ENCODE data around the gene CD79A.

CD79A gene

GRCh38 chr19:41889896-41890295 is 12.8 kb downstream of the CD79A start:
- no peaks in the 10 kb centered on the region for H3K27me3 ChIP-seq (replicated peaks; ENCODE audit: control insufficient read depth, insufficient read depth, low read length)
- peaks cover 26% of the 10 kb centered on the region for H3K36me3 ChIP-seq (ENCODE audit: control insufficient read depth, insufficient read depth, low read length)
- H3K4me3 ChIP-seq (replicated peaks; ENCODE audit: low read depth, low read length) = no peak overlapping the region
- TF ChIP-seq, protein P1, sequence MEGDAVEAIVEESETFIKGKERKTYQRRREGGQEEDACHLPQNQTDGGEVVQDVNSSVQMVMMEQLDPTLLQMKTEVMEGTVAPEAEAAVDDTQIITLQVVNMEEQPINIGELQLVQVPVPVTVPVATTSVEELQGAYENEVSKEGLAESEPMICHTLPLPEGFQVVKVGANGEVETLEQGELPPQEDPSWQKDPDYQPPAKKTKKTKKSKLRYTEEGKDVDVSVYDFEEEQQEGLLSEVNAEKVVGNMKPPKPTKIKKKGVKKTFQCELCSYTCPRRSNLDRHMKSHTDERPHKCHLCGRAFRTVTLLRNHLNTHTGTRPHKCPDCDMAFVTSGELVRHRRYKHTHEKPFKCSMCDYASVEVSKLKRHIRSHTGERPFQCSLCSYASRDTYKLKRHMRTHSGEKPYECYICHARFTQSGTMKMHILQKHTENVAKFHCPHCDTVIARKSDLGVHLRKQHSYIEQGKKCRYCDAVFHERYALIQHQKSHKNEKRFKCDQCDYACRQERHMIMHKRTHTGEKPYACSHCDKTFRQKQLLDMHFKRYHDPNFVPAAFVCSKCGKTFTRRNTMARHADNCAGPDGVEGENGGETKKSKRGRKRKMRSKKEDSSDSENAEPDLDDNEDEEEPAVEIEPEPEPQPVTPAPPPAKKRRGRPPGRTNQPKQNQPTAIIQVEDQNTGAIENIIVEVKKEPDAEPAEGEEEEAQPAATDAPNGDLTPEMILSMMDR (IDR thresholded peaks at IDR 0.05; ENCODE audit: insufficient read depth, low read length, poor library complexity, severe bottlenecking) = no peak
- no peak for DNase-seq (ENCODE audit: extremely low read depth, insufficient read length)

- no peak for DNase-seq (ENCODE audit: extremely low read depth, insufficient read length)
Observed at GRCh38 chr19:41890936-41891335, 13.9 kb downstream of the CD79A start.

GRCh38 chr19:41892173-41892902 is 15.3 kb downstream of the CD79A start:
- no peak for DNase-seq (ENCODE audit: extremely low read depth, insufficient read length)
- H3K27me3 ChIP-seq (replicated peaks; ENCODE audit: control insufficient read depth, insufficient read depth, low read length) = no peaks in the 10 kb centered on the region
- H3K36me3 ChIP-seq (ENCODE audit: control insufficient read depth, insufficient read depth, low read length) = peaks cover 41% of the 10 kb centered on the region
- no peak overlapping the region for H3K4me3 ChIP-seq (replicated peaks; ENCODE audit: low read depth, low read length)
- TF ChIP-seq, protein P1 (IDR thresholded peaks at IDR 0.05; ENCODE audit: insufficient read depth, low read length, poor library complexity, severe bottlenecking) = no peak

More at GRCh38 chr19:41890936-41891335, 13.9 kb downstream of the CD79A start:
- Histone ChIP-seq H3K4me3 (replicated peaks; ENCODE audit: low read depth, low read length) (no peak overlapping the region), H3K36me3 (ENCODE audit: control insufficient read depth, insufficient read depth, low read length) (peaks cover 36% of the 10 kb centered on the region), H3K27me3 (replicated peaks; ENCODE audit: control insufficient read depth, insufficient read depth, low read length) (no peaks in the 10 kb centered on the region)
- TF ChIP-seq, protein P1 (IDR thresholded peaks at IDR 0.05; ENCODE audit: insufficient read depth, low read length, poor library complexity, severe bottlenecking) = no peak

GRCh38 chr19:41893899-41894298 is 16.8 kb downstream of the CD79A start:
- Histone ChIP-seq H3K36me3 (ENCODE audit: control insufficient read depth, insufficient read depth, low read length) (peaks cover 44% of the 10 kb centered on the region), H3K4me3 (replicated peaks; ENCODE audit: low read depth, low read length) (no peak overlapping the region), H3K27me3 (replicated peaks; ENCODE audit: control insufficient read depth, insufficient read depth, low read length) (no peaks in the 10 kb centered on the region)
- TF ChIP-seq, protein P1 (IDR thresholded peaks at IDR 0.05; ENCODE audit: insufficient read depth, low read length, poor library complexity, severe bottlenecking) = peak; percentile 33
- DNase-seq (ENCODE audit: extremely low read depth, insufficient read length) = no peak

GRCh38 chr19:41894350-41894749 is 17.3 kb downstream of the CD79A start:
- TF ChIP-seq, protein P1 (IDR thresholded peaks at IDR 0.05; ENCODE audit: insufficient read depth, low read length, poor library complexity, severe bottlenecking) = no peak
- H3K36me3 ChIP-seq (ENCODE audit: control insufficient read depth, insufficient read depth, low read length) = peaks cover 39% of the 10 kb centered on the region
- H3K4me3 ChIP-seq (replicated peaks; ENCODE audit: low read depth, low read length) = no peak overlapping the region
- DNase-seq (ENCODE audit: extremely low read depth, insufficient read length) = no peak
- H3K27me3 ChIP-seq (replicated peaks; ENCODE audit: control insufficient read depth, insufficient read depth, low read length) = no peaks in the 10 kb centered on the region

All from GM06990 (cell line).